Activated gamma-delta T cell (primary cell): ENCODE data around the gene PYROXD2.

ENCODE experiments used
- DNase-seq: peaks from one replicate; lab custom pipeline; 2025; lab: John Stamatoyannopoulos, UW

The PYROXD2 gene

GRCh38 chr10:98414578-98414931, 427 bp downstream of the PYROXD2 start:
- no peak for DNase-seq

GRCh38 chr10:98411768-98412167, 3.2 kb downstream of the PYROXD2 start:
- no peak for DNase-seq

- no peak for DNase-seq
These were observed 3.8 kb downstream of the PYROXD2 start for GRCh38 chr10:98411166-98411565.

DNA sequence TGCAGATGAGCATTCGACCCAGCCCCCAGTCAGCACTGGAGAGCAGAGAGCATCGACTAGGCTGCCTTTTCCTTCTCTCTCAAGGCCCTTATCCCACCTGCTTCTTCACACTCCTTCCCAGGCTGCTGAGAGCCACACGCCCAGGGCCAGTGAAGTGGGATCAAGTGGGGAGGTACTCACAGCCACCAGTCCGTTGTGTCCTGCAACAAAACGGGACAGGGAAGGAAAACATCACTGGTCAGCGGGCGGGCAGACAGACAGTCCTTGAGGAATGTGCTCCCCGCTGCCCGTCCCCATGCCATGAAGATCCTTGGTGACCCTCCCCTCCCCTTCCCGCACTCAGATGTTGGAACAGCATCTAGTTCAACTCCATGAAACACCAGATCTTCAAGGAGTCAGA, 4.2 kb downstream of the PYROXD2 start:
- no peak for DNase-seq

- no peak for DNase-seq
These were observed 4.7 kb downstream of the PYROXD2 start for GRCh38 chr10:98410135-98410743.

GRCh38 chr10:98408799-98409198, 6.2 kb downstream of the PYROXD2 start:
- DNase-seq, result no peak

DNA sequence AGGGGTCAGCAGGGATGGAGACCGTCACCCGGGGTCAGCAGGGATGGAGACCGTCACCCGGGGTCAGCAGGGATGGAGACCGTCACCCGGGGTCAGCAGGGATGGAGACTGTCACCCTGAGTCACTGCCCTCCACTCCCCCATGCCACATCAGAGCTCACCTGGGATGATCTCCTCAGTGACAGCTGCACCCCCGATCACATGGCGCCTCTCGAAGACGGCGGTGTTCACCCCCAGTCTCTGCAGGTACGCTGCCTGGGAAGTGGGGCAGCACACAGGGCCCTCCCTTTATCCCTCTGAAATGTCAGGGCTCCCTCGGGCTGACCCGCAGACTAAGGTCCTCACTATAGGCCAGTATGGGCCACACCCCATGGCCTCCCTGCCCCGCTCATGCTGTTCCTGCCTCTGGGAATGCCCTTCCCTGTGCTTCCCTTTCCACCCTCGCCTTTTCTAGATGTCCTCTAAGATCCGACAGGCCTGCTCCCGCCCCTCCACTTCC, 7.2 kb downstream of the PYROXD2 start:
- no peak for DNase-seq

- DNase-seq, result no peak
These were observed 7.8 kb downstream of the PYROXD2 start for GRCh38 chr10:98407017-98407743.

DNA sequence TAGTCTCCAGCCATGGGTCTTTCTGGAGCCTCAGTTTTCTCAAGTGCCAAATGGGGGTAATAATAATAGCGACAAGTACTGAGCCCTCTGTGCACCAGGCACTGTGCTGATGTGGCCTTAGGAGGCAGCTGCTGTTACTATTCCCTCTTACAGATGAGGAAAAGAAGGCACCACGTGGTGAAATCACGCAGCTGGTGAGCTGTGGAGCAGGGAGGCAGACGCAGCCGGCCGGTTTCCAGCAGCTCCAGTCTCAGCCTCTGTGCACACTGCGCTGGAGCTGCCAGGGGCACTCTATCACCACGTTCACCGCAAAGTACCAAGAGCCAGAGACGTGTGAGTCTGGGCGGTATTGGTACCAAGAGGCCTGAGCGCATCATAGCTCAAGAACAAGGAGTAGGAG, 9.6 kb downstream of the PYROXD2 start:
- no peak for DNase-seq

GRCh38 chr10:98404571-98405359, 10.2 kb downstream of the PYROXD2 start:
- DNase-seq, result no peak

DNA sequence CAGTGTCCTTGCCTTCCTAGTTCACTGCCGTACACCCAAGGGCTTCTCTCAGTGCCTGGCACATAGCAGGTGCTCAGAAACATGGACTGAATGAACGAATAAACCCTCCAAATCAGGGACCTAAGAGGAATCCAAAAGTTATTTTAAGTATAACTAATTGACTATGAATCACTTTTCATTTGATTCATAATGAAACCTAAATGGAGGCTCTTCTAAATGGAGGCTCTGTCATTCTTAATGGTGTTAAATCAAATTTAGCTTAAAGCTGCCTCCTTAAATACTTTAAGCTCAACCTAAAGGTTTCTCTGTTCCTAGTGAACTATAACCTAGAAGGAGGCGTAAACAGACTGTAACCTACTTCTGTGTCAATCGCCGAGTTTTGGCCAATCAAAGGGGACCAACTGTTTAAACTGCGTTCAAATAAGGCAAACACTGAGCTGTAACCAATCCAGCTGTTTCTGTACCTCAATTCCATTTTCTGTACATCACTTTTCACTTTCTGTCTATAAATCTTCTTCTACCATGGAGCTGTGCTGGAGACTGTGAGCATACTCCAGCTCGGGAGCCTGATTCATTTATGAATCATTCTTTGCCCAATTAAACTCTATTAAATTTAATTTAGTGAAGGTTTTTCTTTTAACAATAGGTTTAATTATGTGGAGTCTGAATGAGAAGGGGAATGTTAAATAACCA, 11.0 kb downstream of the PYROXD2 start:
- DNase-seq, result no peak

- DNase-seq, result no peak
These were observed 11.9 kb downstream of the PYROXD2 start for GRCh38 chr10:98402931-98403718.

GRCh38 chr10:98402478-98402877, 12.5 kb downstream of the PYROXD2 start:
- DNase-seq, result no peak

DNA sequence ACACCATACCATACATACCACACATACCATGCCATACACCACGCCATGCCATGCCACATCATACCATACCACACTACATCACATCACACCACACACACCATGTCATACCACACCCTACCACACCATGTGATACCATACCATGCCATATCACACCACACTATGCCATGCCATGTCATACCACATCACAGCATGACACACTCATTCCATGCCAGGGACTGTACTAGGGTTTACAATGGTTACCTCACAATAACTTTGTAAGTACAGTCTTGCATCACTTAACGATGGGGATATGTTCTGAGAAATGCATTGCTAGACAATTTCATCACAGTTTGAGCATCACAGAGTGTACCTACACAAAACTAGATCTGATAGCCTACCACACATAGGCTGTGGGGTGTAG, 14.5 kb downstream of the PYROXD2 start:
- no peak for DNase-seq

DNA sequence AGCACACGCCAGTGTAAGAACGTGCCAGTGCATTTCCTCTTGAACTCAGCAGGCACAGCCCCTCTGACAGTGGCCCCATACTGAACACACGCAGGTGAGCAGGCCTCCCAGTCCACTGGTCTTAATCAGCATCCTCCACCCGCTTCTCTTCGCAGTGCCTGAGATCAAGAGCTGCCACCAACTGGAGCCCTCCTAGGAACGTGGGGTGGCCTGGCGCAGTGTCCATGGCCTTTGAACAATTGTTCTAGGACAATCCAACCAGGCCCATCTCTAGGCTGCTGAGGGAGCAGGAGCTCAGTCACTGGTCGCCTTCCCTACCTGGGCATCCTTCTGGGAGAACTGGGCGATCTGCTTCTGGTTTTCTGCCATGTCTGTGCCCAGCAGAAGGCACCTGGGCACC, 15.2 kb downstream of the PYROXD2 start:
- DNase-seq, result no peak

- DNase-seq, result no peak
These were observed 17.8 kb downstream of the PYROXD2 start for GRCh38 chr10:98397089-98397600.

- DNase-seq, result no peak
These were observed 18.6 kb downstream of the PYROXD2 start for GRCh38 chr10:98396096-98397063.

DNA sequence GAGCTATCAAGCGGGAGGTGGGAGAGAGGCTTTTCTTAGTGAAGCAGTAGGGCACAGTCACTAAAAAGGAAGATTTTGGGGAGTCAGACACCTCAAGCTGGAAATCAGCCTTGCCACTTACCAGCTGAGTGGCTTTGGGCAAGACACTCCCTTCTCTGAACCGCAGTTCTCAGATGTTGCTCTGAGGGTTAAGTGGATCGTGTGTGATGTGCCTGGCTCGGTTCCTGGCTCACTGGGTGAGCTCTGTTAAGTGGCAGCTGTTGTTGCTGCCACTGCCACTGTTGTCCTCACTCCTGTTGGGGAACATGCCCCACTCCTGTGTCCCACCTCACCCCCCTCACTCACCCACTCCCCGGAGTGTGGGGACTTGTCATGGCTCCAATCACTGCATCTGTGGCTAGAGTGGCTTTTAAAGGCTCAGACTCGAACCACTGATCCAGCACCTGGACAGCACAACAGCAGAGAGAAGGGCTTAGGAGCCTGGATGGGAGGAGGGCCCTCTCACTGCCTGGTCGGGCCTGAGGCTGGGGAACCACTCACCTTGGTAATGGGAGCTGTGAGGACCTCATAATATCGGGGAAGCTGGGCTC, 20.0 kb downstream of the PYROXD2 start:
- no peak for DNase-seq

DNA sequence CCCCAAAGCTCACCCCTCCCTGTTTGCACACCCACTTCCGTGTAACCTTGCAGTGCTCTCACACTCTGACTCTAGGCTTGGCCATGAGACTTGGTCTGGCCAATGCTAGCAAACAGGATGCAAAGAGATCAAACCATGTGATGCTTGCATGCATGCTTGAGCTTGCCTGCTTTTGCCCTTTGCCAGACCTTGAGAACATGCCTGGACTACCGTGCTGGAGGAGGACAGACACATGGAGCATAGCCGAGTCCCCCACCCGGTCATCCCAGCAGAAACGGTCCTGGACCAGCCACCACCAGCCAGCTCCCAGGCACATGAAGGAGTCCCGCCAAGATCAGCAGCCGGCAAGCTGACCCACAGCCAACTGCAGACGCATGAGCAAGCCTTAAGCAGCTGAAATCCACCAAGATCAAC, 23.4 kb downstream of the PYROXD2 start:
- no peak for DNase-seq

GRCh38 chr10:98391065-98391464, 23.9 kb downstream of the PYROXD2 start:
- DNase-seq, result no peak
